ENCODE results near the gene DNAAF9.

DNA sequence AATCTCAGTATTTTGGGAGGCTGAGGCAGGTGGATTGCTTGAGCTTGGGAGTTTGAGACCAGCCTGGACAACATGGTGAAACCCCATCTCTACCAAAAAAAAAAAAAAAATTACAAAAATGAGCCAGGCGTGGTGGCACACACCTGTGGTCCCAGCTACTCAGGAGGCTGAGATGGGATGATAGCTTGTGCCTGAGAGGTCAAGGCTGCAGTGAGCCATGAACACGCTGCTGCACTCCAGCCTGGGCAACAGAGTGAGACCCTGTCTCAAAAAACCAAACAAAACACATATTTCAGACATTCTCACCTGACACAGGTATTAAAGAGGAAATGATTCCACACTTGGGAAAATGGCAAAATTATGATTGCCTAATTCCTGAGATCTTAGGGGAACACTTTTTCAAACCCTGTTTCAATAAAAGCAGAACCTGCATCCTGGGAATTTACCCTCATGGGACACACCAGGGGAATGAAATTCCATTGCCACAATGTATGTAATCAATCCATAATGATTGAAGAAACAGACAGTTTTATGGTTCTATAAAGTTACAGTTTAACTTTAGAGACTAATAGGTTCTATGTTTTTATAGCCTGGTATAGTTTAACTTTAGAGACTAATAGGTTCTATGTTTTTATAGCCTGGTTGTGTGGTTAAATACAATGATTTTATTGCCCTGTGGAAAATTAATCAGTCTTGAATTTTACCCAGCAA is 29.6 kb upstream of the DNAAF9 start:
- TF ChIP-seq, protein P1, sequence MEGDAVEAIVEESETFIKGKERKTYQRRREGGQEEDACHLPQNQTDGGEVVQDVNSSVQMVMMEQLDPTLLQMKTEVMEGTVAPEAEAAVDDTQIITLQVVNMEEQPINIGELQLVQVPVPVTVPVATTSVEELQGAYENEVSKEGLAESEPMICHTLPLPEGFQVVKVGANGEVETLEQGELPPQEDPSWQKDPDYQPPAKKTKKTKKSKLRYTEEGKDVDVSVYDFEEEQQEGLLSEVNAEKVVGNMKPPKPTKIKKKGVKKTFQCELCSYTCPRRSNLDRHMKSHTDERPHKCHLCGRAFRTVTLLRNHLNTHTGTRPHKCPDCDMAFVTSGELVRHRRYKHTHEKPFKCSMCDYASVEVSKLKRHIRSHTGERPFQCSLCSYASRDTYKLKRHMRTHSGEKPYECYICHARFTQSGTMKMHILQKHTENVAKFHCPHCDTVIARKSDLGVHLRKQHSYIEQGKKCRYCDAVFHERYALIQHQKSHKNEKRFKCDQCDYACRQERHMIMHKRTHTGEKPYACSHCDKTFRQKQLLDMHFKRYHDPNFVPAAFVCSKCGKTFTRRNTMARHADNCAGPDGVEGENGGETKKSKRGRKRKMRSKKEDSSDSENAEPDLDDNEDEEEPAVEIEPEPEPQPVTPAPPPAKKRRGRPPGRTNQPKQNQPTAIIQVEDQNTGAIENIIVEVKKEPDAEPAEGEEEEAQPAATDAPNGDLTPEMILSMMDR (conservative IDR thresholded peaks at IDR 0.05; ENCODE audit: low read length) = no peak
- no peak for TF ChIP-seq EZH2phosphoT487 (IDR thresholded peaks at IDR 0.05; ENCODE audit: borderline replicate concordance)

Measured in Loucy (cell line).